ENCODE results near the gene TMEM184A.
"Not testable (repeated sequence)": the region's sequence is repeated elsewhere in the genome, so short reads cannot be mapped to it uniquely, and the experiment has no call there.

TMEM184A gene

GRCh38 chr7:1590476-1590875, 34.5 kb upstream of the TMEM184A start:
- no peak for DNase-seq (ENCODE audit: low spot score)

- DNase-seq (ENCODE audit: low spot score): no peak
Observed at GRCh38 chr7:1588978-1589377, 33.0 kb upstream of the TMEM184A start.

DNA sequence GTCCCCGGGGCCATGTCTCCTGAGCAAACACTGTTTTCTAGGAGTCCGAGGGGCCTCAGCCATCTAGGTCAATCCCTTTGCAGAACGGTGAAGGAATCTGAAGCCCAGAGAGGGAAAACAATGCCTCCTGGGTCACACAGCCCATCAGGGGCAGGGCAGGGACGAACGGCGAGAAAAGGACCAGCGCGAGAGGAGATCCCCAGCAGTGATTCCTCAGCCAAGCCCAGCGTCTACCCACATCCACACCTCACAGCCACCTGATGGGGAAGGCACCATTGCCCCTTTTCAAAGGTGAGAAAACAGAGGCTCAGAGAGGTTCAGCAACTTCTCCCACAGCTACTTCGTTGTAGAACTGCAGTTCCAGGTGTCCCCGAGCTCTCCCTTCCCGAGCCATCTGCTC, 31.7 kb upstream of the TMEM184A start:
- DNase-seq (ENCODE audit: low spot score): no peak

GRCh38 chr7:1586827-1587705, 31.1 kb upstream of the TMEM184A start:
- no peak for DNase-seq (ENCODE audit: low spot score)

DNA sequence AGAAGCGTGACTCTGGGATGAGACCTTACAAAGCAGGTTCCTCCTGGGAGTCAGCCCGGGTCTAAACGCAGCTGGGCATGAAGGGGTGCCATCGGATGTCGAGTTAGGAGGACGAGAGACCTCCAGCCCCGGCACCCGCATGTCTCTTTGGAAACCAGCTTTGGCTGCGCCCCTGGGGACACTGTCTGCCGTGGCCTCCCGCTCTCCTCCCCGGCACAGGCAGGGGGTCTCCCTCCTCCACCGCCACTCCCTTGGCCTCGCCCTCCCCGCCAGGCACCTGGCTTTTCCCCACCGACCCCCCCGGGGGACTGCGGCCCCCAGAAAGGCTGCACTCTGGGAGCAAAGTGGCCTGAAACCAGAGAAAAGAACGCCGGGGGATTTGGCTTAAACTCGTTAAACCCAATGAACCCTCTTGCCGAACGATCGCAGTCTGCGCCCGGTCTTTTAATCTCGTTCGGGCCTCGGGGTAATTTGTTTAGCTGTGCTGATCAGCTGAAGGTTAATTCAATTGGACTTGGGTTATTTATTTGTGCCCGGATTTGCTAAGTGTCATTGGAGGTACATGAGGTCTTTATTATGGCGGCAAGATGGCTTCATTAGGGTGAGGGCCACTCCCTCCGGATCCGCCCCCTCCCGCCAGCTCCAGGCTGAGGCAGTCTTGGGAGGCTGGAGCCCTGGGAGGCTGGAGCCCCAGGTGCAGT, 30.3 kb upstream of the TMEM184A start:
- no peak for DNase-seq (ENCODE audit: low spot score)

DNA sequence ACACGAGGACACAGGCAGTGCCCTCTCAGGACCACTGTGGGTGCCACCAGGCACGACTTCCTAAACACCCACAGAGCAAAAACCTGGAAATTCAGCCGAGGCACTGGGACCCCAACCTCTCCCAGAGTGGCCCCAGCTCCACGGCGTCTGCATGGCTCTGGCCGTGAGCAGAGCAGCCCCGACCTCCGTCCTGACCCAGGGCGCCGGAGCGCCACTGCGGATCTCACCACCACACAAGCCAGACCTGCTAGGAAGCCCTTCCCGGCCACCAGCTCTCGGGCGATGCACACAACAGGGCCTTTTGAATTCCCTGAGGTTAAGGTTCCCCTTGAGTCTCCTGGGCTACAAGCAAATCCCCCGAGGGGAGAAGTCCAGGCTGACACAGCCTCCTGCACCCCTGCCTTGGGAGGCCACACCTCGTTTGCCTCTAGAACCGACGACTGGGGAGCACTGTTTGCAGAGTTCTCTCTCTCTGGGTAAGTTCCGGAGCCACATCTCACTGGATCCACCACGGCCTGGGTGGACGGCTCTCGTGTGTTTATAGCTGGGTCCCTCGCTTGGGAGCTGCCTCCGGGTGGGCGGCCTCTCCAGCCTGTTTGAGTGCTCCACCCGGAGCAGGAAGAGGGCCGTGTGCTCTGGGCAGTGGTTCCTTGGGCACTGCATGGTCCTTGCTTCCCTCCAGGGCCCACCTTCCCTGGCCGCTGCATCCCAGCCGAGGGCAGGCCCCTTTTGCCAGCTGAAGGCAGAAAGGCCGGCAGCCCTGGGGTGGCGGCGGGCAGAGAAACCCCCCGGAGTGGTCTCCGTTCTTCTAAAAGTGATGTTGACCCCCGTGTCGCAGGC, 29.4 kb upstream of the TMEM184A start:
- no peak for DNase-seq (ENCODE audit: low spot score)

DNA sequence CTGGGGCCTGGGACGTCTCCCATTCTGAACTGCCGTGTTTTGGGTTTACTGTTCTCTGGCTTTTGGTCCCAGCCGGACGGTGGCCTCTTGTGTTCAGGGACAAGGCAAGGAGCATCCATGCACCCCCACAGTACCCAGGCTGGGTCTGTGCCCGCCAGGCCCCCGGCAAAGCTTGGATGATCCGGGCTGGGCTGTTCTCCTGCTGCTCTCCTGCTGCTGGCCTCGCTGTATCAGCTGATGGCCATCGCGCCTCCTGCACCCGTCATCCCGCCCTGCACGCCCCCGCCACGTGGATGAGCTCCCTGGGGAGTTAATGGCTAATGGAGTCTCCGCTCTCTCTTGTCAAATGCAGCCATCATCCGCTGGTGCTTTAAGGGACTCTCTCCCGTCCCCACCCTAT, 28.7 kb upstream of the TMEM184A start:
- DNase-seq (ENCODE audit: low spot score): no peak

- not testable (repeated sequence) for DNase-seq (ENCODE audit: low spot score)
Observed at GRCh38 chr7:1583241-1583930, 27.4 kb upstream of the TMEM184A start.

DNA sequence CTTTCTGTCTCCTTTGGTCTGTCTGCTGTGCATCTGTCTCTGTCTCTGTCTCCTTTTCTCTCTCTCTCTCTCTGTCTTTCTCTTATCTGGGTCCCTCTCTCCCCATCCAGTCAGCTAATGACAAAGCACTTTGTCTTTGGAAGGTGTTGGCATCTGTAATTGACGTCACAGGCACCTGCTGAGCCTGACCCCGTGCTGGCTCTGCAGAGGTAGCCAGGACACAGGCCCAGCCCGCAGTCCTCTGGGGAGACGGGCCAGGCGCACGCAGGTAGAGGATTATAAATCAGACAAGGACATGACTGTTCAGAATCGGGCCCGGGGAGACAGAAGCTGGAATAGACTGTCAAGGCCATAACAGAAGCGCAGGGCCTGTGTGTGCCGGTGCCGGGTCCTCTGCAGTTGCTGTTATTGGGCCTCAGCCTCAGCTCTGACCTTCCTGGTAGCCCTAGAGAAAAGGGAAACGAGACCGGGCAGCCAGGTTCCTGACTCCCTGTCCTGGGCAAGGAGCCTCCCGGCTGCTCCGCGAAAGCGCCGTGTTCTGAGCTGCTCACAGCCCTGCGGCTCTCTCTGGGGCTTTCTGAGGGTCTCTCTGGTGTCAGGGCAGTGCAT, 24.5 kb upstream of the TMEM184A start:
- DNase-seq (ENCODE audit: low spot score): no peak

DNA sequence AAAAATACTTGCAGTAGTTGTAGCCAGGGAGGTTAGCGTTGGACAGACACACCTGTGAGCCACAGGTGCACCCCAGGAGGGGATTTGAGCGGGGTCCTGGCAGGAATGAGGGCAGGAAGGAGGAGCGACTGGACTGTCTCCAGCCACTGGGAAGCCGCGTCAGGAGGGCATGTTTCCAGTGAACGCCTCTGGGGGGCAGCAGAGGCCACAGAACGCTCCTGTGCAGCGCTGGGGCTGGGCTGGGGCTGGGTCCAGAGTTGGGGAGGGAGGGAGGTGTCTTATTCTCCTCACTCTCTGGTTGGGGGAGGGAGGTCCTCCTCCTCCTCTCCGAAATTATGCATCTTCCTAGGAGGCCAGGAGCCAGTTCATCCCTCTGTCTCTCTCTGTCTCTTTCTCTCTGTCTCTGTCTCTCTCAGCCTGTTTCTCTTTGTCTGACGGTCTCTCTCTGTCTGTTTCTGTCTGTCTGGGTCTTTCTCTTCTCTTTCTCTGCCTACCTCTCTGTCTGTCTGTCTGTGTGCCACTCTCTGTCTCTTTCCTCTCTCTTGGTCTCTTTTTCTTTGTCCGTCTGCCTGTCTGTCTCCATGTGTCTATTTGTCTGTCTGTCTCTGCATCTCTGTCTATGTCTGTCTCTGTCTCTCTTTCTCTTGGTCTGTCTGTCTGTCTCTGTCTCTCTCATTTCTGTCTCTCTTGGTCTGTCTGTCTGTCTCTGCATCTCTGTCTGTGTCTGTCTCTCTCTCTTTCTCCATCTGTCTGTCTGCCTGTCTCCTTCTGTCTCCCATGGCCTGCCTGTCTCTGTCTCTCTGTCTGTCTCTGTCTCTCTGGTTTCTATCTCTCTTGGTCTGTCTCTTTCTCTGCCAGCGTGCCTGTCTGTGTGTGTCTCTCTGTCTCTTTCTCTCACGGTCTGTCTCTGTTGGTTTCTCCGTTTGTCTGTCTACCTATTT, 23.7 kb upstream of the TMEM184A start:
- peak; percentile 89 for DNase-seq (ENCODE audit: low spot score)

DNA sequence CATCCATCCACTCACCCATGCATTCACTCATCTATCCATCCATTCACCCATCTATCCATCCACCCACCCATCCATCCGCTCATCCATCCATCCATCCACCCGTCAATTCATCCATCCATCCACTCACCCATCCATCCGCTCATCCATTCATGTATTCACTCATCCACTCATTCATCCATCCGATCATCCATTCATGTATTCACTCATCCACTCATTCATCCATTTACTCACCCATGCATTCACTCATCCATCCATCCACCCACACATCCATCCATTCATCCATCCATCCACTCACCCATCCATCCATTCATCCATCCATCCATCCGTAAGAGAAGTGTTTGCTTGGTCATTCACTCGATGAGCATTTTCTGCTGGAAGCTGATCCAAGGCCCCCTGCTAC, 22.5 kb upstream of the TMEM184A start:
- no peak for DNase-seq (ENCODE audit: low spot score)

DNA sequence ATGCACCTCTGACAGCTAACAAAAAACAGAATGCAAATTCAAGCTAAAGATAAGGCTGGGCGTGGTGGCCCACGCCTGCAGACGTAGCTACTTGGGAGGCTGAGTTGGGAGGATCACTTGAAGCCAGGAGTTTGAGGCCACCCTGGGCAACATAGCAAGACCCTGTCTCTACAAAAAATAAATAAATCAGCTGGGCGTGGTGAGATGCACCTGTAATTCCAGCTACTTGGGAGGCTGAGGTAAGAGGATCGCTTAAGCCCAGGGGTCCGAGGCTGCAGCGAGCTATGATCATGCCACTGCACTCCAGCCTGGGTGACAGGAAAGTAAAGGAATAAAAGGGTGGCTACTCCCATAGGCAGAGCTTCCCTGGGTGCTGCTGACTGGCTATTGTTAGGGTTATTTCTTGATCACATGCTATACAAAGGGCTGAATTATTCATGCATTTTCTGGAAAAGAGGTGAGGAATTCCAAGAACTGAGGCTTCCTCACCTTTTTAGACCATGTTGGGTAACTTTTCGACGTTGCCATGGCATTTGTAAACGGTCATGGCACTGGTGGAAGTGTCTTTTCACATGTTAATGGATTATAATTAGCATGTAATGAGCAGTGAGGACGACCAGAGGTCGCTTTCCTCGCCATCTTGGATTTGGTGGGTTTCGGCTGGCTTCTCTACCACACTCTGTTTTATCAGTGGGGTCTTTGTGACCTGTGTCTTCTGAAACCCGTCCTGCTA, 20.7 kb upstream of the TMEM184A start:
- no peak for DNase-seq (ENCODE audit: low spot score)

DNA sequence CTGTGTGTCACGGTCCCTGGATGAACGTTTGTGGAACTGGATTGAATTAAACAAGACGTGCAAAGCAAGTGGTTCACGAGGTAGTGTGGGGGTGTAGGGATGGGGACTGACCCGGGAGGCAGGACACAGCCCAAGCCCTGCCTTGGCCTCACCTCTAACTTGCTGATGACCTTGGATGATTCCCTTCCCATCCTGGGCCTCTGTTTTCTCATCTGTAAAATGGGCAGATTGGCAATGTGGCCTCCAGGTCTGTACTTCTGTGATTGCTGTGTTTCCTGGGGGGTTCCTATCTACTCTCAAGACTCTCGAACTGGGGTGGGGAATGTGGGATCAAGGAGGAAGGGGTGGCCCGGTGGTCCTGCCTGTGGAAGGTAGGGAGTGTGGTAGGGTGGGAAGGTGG, 19.8 kb upstream of the TMEM184A start:
- no peak for DNase-seq (ENCODE audit: low spot score)

DNA sequence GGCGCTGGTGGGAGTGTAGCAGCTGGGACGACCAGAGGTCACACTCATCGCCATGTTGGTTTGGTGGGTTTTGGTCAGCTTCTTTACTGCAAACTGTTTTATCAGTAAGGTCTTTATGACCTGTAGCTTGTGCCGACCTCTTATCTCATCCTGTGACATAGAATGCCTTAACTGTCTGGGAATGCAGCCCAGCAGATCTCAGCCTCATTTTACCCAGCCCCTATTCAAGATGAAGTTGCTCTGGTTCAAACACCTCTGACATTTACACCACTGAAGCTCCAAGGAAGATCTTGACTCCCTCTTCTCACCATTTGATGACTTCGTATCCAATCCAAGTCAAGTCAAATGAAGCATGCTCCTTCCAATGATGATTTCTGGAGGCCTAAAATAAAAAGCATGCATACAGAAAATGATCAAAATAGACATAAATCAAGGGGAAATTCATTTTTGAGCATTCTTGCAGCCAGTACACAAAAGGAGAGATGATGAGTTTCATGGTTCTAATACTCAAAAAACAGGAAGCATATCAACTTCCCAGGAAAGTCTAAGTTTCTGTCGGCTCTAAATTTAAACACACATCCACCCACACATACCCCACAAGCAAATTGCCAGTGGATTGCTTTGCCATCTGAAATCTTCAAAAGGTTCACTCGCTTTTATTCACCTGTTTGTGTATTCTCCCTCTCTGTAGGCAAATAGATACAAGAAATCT, 16.3 kb upstream of the TMEM184A start:
- DNase-seq (ENCODE audit: low spot score): no peak

DNA sequence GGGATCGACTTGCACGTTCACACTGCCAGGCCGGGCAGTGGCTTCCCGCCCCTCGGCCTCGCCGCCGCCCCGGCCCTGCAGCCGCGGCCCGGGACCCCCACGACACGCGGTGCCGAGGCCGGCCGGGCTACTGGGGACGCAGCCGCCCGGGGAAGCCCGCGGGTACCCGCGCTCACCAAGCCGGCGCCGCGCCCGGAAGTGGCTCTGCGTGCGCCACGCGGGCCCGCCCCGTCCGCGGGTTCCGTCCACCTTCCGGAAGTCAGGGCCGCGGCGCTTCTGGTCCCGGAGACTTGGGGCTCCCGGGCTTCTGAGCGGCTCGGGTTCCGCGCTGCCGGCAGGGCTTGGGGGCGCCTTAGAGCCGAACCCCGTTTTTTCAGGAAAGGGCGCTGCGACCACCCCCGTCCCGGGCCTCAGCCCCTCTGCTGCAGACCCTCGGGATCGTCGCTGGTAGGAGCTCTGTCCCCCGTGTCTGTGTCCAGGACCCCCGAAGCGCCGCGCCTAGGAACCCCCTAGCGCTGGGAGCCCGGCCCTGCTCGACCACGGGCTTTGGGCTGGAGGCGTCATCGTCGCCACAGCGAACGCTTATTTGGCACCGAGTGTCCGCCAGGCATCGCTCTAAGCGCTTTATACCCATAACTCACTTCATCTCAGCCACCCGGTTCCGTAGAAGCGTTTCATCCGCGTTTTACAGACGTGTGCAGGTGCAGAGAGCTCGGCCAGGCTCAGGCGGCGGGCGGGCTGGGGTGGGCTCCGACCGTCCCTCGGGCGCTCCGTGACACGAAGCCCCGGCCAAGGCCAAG, 14.0 kb upstream of the TMEM184A start, which contains the start of gene PSMG3:
Gene PSMG3, minus strand, starts transcription at position 200 of the 800 bp plus-strand sequence. CDS start 693 bp downstream, outside the sequence.
- peak; percentile 97 for DNase-seq (ENCODE audit: low spot score)

- no peak for DNase-seq (ENCODE audit: low spot score)
Observed at GRCh38 chr7:1569440-1569832, 13.4 kb upstream of the TMEM184A start.

DNA sequence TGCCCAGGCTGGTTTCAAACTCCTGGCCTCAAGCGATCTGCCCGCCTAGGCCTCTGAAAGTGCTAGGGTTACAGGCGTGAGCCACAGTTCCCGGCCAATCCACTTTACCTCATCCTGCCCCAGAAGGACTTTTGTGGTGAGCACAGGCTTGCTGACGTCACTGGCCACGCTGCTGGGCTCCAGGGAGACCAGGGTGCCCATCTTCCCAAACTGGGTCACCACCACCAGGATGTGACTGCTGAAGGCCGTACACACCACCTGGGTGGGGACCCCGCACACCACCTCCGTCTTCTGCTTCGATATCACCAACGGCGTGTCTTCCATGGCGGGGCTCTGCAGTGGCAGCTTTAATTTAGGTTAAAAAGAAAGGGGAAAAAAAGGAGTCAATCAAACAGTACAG, 13.0 kb upstream of the TMEM184A start:
- no peak for DNase-seq (ENCODE audit: low spot score)

DNA sequence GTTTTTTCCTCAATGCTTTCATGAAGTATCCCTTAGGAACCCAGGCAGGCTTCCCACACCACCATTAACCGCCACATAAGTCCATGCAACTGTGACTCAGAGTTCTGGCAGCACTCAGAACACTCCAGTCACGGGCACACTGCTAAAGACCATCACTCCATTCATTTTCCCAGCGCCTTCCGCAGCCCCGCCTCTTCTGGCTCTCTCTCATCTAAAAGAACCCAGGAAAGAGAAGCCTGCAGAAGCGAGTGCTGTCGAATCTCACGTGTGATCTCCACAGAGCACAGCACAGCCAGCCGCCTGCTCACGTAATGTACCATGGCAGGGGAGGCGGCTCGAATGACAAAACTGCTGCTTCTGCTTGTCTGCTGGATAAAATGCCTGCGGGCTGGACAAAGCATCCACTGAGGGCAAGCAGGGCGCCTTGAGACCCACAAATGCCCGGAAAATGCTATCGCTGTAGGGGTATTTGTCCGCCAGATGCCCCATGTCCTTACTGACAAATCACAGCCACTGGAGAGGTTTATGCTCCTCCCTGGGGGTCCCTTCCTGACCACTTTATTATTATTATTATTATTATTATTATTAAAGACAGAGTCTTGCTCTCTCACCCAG, 12.0 kb upstream of the TMEM184A start:
- peak; percentile 80 for DNase-seq (ENCODE audit: low spot score)
